Measurements from ENCODE around the gene BHLHA15. TPM values are rescaled to one million over a fixed set of nuclear protein-coding genes. Genes with fewer than 3 reads are reported as not detected.
A peak's percentile ranks its signal among the peaks of the same experiment; 100 is the strongest.

The BHLHA15 gene
- total and polyA plus RNA-seq, 2 of the 13 experiments (the other 11 are each of a cell fraction or from before 2014, with no cell fraction given), result 1.9 to 6.1 TPM

DNA sequence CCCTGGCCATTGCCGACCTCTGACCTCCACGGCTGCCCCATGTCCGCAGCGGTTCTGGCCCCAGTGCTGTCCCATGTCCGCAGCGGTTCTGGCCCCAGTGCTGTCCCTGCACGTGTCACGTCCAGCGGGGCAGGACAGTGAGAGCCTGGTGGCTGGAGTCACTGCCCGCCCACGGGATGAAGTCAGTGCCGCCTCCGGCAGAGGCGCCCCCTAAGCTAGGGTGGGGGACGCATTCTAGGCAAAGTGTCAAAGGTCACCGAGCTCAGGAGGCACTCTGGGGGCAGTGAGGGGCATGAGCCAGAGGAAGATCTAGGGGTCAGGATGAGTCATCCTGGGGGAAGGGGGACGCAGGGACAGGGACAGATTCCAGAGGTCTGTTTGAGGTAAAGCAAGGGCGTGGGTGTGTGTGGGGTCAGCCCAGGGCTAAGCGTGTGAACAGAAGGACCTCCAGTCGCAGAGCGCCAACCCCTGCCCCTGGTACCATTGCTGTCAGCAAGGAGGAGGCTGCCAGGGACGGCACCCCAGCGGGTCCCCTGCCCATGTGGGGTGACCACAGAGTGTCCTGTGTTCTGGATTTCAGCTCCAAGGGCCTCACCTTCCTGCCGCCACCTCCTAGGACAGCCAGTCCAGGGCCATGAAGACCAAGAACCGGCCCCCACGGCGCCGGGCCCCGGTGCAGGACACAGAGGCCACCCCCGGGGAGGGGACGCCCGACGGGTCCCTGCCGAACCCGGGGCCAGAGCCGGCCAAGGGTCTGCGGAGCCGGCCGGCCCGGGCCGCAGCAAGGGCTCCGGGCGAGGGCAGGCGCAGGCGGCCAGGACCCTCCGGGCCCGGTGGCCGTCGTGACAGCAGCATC is 665 bp downstream of the BHLHA15 start (continued):
- TF ChIP-seq CENPT (CRISPR knock-in tag; IDR thresholded peaks at IDR 0.05; ENCODE audit: low read depth) (no peak; the same call in 1 of the 2 replicates), RFXAP (CRISPR knock-in tag; IDR thresholded peaks at IDR 0.05; ENCODE audit: borderline replicate concordance) (no peak), ZKSCAN1 (IDR thresholded peaks at IDR 0.05; ENCODE audit: low read length) (no peak), ZNF672 (CRISPR knock-in tag; IDR thresholded peaks at IDR 0.05) (no peak), ZSCAN29 (CRISPR knock-in tag; conservative IDR thresholded peaks at IDR 0.05) (no peak), ESRRA (CRISPR knock-in tag; IDR thresholded peaks at IDR 0.05; ENCODE audit: low read depth) (peak; percentile 89), MAF1 (CRISPR knock-in tag; IDR thresholded peaks at IDR 0.05; ENCODE audit: borderline replicate concordance) (no peak), FOSL2 (CRISPR knock-in tag; IDR thresholded peaks at IDR 0.05) (peak; percentile 97), ZSCAN20 (CRISPR knock-in tag; IDR thresholded peaks at IDR 0.05; ENCODE audit: borderline replicate concordance) (no peak; the same call in none of the 2 replicates), ZNF619 (CRISPR knock-in tag; IDR thresholded peaks at IDR 0.05) (no peak), HDAC1 (CRISPR knock-in tag; IDR thresholded peaks at IDR 0.05) (peak; percentile 93), ZNF629 (CRISPR knock-in tag; conservative IDR thresholded peaks at IDR 0.05) (no peak), MAFK (conservative IDR thresholded peaks at IDR 0.05 in 1 of 2, IDR thresholded peaks at IDR 0.05 in 1 of 2; ENCODE audit: low read length in 2 of 2) (no peak), ZFP62 (CRISPR knock-in tag; IDR thresholded peaks at IDR 0.05) (no peak), ERF (CRISPR knock-in tag; IDR thresholded peaks at IDR 0.05) (no peak; the same call in 1 of the 2 replicates), ZNF605 (CRISPR knock-in tag; IDR thresholded peaks at IDR 0.05) (0 out of 2 replicates have a peak, but pooled peaks have one; percentile 22), ZNF468 (CRISPR knock-in tag; IDR thresholded peaks at IDR 0.05) (no peak), ZNF644 (CRISPR knock-in tag; IDR thresholded peaks at IDR 0.05; ENCODE audit: low read depth) (no peak), SMAD9 (CRISPR knock-in tag; IDR thresholded peaks at IDR 0.05) (no peak), STAG1 (CRISPR knock-in tag; IDR thresholded peaks at IDR 0.05) (no peak)
- TF ChIP-seq, protein P1, sequence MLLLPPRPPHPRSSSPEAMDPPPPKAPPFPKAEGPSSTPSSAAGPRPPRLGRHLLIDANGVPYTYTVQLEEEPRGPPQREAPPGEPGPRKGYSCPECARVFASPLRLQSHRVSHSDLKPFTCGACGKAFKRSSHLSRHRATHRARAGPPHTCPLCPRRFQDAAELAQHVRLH (CRISPR knock-in tag; IDR thresholded peaks at IDR 0.05; ENCODE audit: borderline replicate concordance, low read depth), result 0 out of 2 replicates have a peak, but pooled peaks have one; percentile 20
- TF ChIP-seq, protein P2, sequence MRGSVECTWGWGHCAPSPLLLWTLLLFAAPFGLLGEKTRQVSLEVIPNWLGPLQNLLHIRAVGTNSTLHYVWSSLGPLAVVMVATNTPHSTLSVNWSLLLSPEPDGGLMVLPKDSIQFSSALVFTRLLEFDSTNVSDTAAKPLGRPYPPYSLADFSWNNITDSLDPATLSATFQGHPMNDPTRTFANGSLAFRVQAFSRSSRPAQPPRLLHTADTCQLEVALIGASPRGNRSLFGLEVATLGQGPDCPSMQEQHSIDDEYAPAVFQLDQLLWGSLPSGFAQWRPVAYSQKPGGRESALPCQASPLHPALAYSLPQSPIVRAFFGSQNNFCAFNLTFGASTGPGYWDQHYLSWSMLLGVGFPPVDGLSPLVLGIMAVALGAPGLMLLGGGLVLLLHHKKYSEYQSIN (CRISPR knock-in tag; IDR thresholded peaks at IDR 0.05; ENCODE audit: borderline replicate concordance), result no peak
- TF ChIP-seq, protein P3, sequence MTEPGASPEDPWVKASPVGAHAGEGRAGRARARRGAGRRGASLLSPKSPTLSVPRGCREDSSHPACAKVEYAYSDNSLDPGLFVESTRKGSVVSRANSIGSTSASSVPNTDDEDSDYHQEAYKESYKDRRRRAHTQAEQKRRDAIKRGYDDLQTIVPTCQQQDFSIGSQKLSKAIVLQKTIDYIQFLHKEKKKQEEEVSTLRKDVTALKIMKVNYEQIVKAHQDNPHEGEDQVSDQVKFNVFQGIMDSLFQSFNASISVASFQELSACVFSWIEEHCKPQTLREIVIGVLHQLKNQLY (CRISPR knock-in tag; IDR thresholded peaks at IDR 0.05), result 0 out of 2 replicates have a peak, but pooled peaks have one; percentile 39
- TF ChIP-seq, protein P4, sequence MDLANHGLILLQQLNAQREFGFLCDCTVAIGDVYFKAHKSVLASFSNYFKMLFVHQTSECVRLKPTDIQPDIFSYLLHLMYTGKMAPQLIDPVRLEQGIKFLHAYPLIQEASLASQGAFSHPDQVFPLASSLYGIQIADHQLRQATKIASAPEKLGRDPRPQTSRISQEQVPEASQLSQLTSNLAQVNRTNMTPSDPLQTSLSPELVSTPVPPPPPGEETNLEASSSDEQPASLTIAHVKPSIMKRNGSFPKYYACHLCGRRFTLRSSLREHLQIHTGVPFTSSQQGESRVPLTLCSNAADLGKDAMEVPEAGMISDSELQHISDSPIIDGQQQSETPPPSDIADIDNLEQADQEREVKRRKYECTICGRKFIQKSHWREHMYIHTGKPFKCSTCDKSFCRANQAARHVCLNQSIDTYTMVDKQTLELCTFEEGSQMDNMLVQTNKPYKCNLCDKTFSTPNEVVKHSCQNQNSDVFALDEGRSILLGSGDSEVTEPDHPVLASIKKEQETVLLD (CRISPR knock-in tag; IDR thresholded peaks at IDR 0.05; ENCODE audit: low read depth), result 0 out of 2 replicates have a peak, but pooled peaks have one; percentile 22

Measured in HepG2 (cell line).